NT2/D1 (cell line): ENCODE data around the gene PIK3CB.

Experiments
- SUZ12 ChIP-seq: IDR thresholded peaks from 2 replicates; pipeline ENCODE4 v1.6.1; 2011; ENCODE audit not compliant: insufficient read length, insufficient read depth; ENCODE audit errors: extremely low read depth
- YY1 ChIP-seq: IDR thresholded peaks from 2 replicates; pipeline ENCODE4 v1.6.1; 2011; ENCODE audit not compliant: insufficient read length, insufficient read depth
- ZNF274 ChIP-seq: IDR thresholded peaks from 2 replicates; pipeline ENCODE4 v1.6.1; 2011; ENCODE audit warnings: mild to moderate bottlenecking, low read depth, low read length

DNA sequence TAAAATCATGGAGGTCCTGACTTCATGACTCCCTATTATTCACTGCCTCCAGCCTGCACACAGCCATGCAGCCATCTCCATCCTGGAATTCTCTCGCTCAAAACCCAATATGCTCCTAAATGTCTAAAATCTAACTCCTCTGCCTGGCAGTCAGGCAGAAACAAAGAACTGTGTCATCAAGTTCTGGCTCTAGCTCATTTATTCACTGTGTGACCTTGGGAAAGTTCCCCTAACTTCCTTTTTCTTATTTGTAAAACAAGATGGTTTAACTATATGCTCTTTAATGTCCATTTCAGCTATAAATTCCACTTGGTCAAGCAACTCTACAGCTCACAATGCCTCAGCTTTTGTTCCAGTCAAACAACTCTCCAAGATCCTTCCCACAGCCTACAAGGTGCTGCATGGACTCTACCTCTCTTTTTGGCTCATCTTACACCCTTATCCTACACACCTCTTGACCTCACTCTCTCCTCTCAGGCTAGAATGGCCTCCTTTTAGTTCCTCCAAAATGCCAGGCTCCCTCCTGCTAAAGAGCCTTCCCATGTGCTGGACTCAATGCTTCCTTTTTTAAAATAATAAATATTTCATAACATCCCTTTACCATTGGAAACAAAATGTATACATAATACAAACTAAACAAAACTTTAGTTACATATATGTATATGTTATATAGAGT lies 16.4 kb downstream of the PIK3CB start:
- TF ChIP-seq SUZ12 (no peak), YY1 (no peak), ZNF274 (no peak)
